Parathyroid adenoma (tissue), 2 donors: Measurements from ENCODE around the gene TANC1.

Experiments
- H2AFZ ChIP-seq: fragments of 300-600 bp; sonication (generic); one replicate; pipeline ENCODE4 v1.7.0; 2017; ENCODE audit warnings: antibody characterized with exemption, mild to moderate bottlenecking
- H3K27ac ChIP-seq: fragments of 300-600 bp; sonication (generic); one replicate; pipeline ENCODE4 v1.7.0; 2017
- H3K27me3 ChIP-seq: fragments of 300-600 bp; sonication (generic); one replicate; pipeline ENCODE4 v1.7.0; 2017; ENCODE audit warnings: low read length; ENCODE audit not compliant: control insufficient read depth, insufficient read depth
- H3K36me3 ChIP-seq: fragments of 300-600 bp; sonication (generic); one replicate; pipeline ENCODE4 v1.7.0; 2017; ENCODE audit warnings: low read length; ENCODE audit not compliant: control insufficient read depth, insufficient read depth
- H3K4me1 ChIP-seq: fragments of 300-600 bp; sonication (generic); one replicate; pipeline ENCODE4 v1.7.0; 2017; ENCODE audit warnings: control low read depth
- H3K4me2 ChIP-seq: fragments of 300-600 bp; sonication (generic); one replicate; pipeline ENCODE4 v1.7.0; 2017; ENCODE audit warnings: low read length
- H3K4me3 ChIP-seq: fragments of 300-600 bp; sonication (generic); one replicate; pipeline ENCODE4 v1.7.0; 2017; ENCODE audit warnings: low read depth, low read length
- H3K79me2 ChIP-seq: fragments of 300-600 bp; sonication (generic); one replicate; pipeline ENCODE4 v1.7.0; 2017; ENCODE audit warnings: control low read depth
- H3K9ac ChIP-seq: fragments of 300-600 bp; sonication (generic); one replicate; pipeline ENCODE4 v1.7.0; 2017; ENCODE audit warnings: mild to moderate bottlenecking
- H3K9me3 ChIP-seq: fragments of 300-600 bp; sonication (generic); one replicate; pipeline ENCODE4 v1.7.0; 2017; ENCODE audit warnings: low read length; ENCODE audit not compliant: control insufficient read depth
- TF ChIP-seq, protein P1 (sequence below): fragments of 300-600 bp; sonication (generic); IDR thresholded peaks from one replicate; pipeline ENCODE4 v1.7.0; 2017; ENCODE audit warnings: antibody characterized with exemption, mild to moderate bottlenecking
- donor health status: primary hyperparathyroidism.

TANC1 gene

DNA sequence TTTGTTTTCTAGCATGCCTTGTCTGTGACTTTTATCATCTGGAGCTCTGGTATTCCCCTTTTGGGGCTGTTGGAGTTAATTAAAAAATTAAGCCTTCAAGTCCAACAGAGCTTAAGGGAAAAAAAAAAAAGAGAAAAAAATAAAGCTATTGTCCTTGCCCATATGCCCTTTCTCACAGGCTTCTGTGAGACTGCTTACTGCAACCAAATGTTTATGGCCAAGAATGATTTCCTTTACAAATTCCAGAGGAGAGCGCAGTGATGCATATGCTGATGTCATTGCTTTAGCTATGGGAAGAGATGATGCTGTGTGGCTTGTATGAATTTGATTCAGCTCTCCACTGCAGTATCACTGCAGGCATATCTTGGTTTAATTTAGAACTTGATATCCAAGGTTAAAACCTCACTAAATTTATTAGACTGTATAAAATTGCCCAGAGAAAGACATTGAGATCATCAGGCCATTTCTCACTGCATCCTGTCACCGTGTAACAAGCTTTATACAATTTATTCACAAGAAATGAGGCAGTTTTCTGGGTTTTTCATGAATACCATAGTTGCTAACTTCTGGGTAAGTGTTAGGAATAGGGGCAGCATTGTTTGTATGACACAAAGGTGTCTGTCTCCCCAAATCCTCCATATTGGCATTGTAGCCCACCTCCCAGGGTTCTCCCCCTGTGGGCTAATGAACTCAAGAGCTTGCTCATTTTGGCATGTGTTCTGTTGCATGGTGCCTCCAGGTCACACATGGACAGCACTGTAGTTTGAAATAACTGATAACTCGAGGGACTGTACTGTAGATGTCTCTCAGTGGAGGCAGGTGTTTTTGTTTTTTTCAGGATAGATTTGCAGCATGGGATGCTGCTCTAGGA is 85.0 kb downstream of the TANC1 start:
- Histone ChIP-seq H2AFZ (no peak overlapping the region), H3K36me3 (no peaks in the 10 kb centered on the region), H3K4me1 (no peaks in the 10 kb centered on the region), H3K4me2 (no peak overlapping the region), H3K9me3 (no peaks in the 10 kb centered on the region), H3K4me3 (no peak overlapping the region), H3K27me3 (no peaks in the 10 kb centered on the region), H3K27ac (no peak overlapping the region), H3K79me2 (peaks cover 8% of the 10 kb centered on the region), H3K9ac (no peak overlapping the region)
- TF ChIP-seq, protein P1, sequence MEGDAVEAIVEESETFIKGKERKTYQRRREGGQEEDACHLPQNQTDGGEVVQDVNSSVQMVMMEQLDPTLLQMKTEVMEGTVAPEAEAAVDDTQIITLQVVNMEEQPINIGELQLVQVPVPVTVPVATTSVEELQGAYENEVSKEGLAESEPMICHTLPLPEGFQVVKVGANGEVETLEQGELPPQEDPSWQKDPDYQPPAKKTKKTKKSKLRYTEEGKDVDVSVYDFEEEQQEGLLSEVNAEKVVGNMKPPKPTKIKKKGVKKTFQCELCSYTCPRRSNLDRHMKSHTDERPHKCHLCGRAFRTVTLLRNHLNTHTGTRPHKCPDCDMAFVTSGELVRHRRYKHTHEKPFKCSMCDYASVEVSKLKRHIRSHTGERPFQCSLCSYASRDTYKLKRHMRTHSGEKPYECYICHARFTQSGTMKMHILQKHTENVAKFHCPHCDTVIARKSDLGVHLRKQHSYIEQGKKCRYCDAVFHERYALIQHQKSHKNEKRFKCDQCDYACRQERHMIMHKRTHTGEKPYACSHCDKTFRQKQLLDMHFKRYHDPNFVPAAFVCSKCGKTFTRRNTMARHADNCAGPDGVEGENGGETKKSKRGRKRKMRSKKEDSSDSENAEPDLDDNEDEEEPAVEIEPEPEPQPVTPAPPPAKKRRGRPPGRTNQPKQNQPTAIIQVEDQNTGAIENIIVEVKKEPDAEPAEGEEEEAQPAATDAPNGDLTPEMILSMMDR: no peak

GRCh38 chr2:159054032-159054334 is 85.5 kb downstream of the TANC1 start:
- no peaks in the 10 kb centered on the region for H3K9me3 ChIP-seq
- H3K79me2 ChIP-seq: peaks cover 8% of the 10 kb centered on the region
- H3K4me2 ChIP-seq: no peak overlapping the region
- H3K27me3 ChIP-seq: no peaks in the 10 kb centered on the region
- H3K9ac ChIP-seq: no peak overlapping the region
- TF ChIP-seq, protein P1: no peak
- H3K36me3 ChIP-seq: no peaks in the 10 kb centered on the region
- H3K4me1 ChIP-seq: no peaks in the 10 kb centered on the region
- H3K27ac ChIP-seq: no peak overlapping the region
- no peak overlapping the region for H3K4me3 ChIP-seq
- no peak overlapping the region for H2AFZ ChIP-seq

- TF ChIP-seq, protein P1: no peak
- H3K4me3 ChIP-seq: no peak overlapping the region
- no peaks in the 10 kb centered on the region for H3K27me3 ChIP-seq
- H3K4me2 ChIP-seq: no peak overlapping the region
- H3K36me3 ChIP-seq: no peaks in the 10 kb centered on the region
- no peak overlapping the region for H3K27ac ChIP-seq
- peaks cover 3% of the 10 kb centered on the region for H3K79me2 ChIP-seq
- no peaks in the 10 kb centered on the region for H3K9me3 ChIP-seq
- no peak overlapping the region for H2AFZ ChIP-seq
- H3K4me1 ChIP-seq: no peaks in the 10 kb centered on the region
- H3K9ac ChIP-seq: no peak overlapping the region
Observed at GRCh38 chr2:159054985-159055384, 86.5 kb downstream of the TANC1 start.

DNA sequence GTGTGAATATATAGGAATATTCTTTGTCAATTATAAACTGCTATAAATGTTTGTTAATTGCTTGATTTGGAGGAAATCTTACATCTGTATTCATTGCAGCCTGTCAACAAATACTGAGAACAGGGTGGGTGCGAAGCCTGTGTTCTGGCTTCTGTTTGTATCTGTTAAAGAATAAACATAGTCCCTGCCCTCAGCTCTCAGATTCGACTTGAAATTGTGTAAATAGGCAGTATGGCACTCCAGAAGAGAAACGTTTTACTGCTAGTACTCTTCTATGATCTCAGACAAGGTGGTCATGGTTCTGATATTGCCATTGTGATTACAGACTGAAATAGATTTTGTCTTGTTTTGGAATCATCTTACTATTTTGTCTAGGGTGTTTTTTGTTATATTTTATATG is 92.1 kb downstream of the TANC1 start:
- H3K79me2 ChIP-seq: no peaks in the 10 kb centered on the region
- no peaks in the 10 kb centered on the region for H3K36me3 ChIP-seq
- H3K9me3 ChIP-seq: no peaks in the 10 kb centered on the region
- H3K4me2 ChIP-seq: no peak overlapping the region
- H3K27ac ChIP-seq: no peak overlapping the region
- H3K4me3 ChIP-seq: no peak overlapping the region
- H3K27me3 ChIP-seq: no peaks in the 10 kb centered on the region
- no peak overlapping the region for H2AFZ ChIP-seq
- H3K4me1 ChIP-seq: peaks cover 11% of the 10 kb centered on the region
- H3K9ac ChIP-seq: no peak overlapping the region
- TF ChIP-seq, protein P1: no peak

GRCh38 chr2:159063677-159064076 is 95.2 kb downstream of the TANC1 start:
- Histone ChIP-seq H3K4me1 (peaks cover 11% of the 10 kb centered on the region), H2AFZ (no peak overlapping the region), H3K4me2 (no peak overlapping the region), H3K27me3 (no peaks in the 10 kb centered on the region), H3K27ac (no peak overlapping the region), H3K79me2 (no peaks in the 10 kb centered on the region), H3K36me3 (no peaks in the 10 kb centered on the region), H3K9me3 (no peaks in the 10 kb centered on the region), H3K4me3 (no peak overlapping the region), H3K9ac (no peak overlapping the region)
- TF ChIP-seq, protein P1: no peak
